ENCODE results near the gene TMED6.

TMED6 gene

DNA sequence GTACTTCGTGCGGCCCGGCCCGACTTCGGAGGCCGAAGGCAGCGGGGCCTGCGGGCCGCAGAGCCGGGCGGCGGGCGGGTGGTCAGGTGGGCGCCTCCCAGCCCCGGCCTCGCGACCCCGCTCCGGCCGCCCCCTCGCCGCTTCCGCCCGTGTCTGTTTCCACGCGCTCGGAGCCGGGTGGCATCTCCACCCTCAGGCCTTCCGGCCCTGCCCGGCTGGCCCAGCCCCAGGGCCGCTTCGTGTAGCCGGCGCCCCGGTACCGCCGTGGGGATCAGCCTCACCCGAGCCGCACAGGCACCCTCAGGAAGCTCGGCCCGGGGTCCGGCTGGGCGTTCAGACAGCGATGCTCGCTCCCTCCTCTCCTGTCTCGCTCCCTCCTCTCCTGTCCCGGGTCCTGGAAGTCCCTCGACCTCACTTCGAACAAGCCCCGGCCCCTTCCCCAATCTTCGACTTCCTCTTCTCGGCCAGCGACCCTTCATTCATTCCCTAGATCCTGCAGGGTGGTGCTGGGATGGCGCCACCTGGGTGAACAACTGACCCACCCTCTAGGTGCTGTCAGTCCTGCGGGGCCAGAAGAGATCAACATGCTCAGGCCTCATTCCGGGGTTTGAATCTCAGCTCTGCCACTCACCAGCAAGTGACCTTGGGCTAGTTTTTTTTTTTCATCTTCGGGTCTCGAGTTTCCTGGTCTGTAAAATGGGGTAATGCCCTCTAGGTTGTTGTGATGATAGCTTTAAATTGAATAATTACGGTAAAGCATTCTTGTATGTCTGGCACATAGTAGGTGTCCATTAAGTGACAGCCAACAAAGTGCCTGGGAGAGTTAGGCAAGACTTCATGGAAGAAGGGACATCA lies 39.8 kb downstream of the TMED6 start:
- Histone ChIP-seq H2AFZ (ENCODE audit: low read depth, low read length) (no peak overlapping the region), H3K9me3 (ENCODE audit: insufficient read depth, low read length) (no peaks in the 10 kb centered on the region), H3K79me2 (ENCODE audit: low read length) (peaks cover 40% of the 10 kb centered on the region), H3K4me2 (ENCODE audit: low read length) (peak overlapping the region; percentile 73), H3K9ac (ENCODE audit: low read length) (peak overlapping the region; percentile 84), H3K27ac (ENCODE audit: low read length) (peak overlapping the region; percentile 49), H3K27me3 (ENCODE audit: low read depth, low read length) (no peaks in the 10 kb centered on the region), H3K36me3 (replicated peaks; ENCODE audit: low read depth, low read length) (peaks cover 26% of the 10 kb centered on the region), H4K20me1 (ENCODE audit: insufficient read depth, low read length) (peaks cover 6% of the 10 kb centered on the region), H3K4me1 (ENCODE audit: low read length) (peaks cover 3% of the 10 kb centered on the region; the same call in 1 of the 2 replicates), H3K4me3 (ENCODE audit: low read length) (peak overlapping the region; percentile 93)
- no peak for TF ChIP-seq EZH2phosphoT487 (IDR thresholded peaks at IDR 0.05; ENCODE audit: low read depth)
- TF ChIP-seq, protein P1, sequence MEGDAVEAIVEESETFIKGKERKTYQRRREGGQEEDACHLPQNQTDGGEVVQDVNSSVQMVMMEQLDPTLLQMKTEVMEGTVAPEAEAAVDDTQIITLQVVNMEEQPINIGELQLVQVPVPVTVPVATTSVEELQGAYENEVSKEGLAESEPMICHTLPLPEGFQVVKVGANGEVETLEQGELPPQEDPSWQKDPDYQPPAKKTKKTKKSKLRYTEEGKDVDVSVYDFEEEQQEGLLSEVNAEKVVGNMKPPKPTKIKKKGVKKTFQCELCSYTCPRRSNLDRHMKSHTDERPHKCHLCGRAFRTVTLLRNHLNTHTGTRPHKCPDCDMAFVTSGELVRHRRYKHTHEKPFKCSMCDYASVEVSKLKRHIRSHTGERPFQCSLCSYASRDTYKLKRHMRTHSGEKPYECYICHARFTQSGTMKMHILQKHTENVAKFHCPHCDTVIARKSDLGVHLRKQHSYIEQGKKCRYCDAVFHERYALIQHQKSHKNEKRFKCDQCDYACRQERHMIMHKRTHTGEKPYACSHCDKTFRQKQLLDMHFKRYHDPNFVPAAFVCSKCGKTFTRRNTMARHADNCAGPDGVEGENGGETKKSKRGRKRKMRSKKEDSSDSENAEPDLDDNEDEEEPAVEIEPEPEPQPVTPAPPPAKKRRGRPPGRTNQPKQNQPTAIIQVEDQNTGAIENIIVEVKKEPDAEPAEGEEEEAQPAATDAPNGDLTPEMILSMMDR (IDR thresholded peaks at IDR 0.05; ENCODE audit: low read depth, low read length) = peak; percentile 29

DNA sequence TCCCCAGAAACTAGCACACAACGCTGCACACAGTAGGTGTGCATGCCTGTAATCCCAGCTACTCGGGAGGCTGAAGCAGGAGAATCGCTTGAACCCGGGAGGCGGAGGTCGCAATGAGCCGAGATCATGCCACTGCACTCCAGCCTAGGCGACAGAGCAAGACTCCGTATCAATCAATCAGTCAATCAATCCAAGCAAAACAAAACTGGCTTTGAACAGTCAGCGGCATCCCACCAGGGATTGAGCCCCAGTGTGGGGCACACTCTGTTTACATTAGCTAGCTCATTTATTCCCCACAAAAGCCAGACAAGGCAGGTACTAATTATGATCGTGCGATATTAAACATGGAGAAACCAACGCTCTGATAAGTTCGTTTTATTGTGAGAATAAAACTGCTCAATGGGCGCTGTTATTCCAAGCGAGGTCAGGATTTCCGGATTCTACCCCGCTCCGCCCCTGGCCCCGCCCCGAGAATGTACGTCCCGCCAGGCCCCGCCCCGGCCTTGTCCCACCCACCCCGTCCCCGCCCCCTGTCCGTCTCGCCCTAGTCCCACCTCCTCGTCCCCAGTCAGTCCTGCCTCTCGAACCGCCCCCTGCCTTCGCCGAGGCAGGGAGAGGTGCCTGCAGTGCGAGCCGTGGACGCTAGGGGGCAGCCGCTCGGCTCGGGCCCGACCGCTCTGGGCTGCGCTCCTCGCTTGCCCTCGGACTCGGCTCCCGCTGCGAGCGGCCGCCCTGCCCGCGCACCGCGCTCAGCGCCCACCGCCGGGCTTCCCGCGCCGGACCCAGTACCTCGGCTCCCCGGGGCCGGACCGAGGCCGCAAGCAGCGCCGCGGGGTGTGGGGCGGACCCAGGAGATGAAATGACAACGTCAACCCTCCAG lies 40.7 kb downstream of the TMED6 start, which contains the start of gene VPS4A:
VPS4A (plus strand) TSS at position 698 of the 880 bp plus-strand sequence; CDS start at position 860, 162 bp downstream.
- peak within 1 kb of the TSS; percentile 49 for H3K27ac ChIP-seq (ENCODE audit: low read length)

DNA sequence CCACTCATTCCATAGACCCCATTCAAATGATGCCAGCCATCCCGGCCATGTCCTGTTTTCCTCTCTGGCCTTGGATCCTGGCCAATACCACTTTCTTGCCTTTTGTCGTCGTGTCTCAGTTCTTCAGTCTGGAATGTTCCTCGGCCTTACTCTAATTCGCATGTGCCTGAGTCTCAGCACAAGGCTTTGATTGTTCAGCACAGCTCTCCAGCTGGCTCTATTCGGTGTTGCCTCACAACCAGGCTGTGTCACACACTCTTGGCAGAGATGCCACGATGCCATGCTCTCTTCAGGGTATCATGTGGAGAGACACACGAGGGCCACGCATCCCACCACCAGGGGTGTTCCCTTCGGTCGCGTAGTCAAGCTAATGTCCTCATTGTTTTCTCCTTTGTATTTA lies 42.3 kb downstream of the TMED6 start:
- H3K36me3 ChIP-seq (replicated peaks; ENCODE audit: low read depth, low read length) = peaks cover 9% of the 10 kb centered on the region
- peaks cover 6% of the 10 kb centered on the region for H4K20me1 ChIP-seq (ENCODE audit: insufficient read depth, low read length)
- H2AFZ ChIP-seq (ENCODE audit: low read depth, low read length) = no peak overlapping the region
- no peak overlapping the region for H3K27ac ChIP-seq (ENCODE audit: low read length)
- TF ChIP-seq, protein P1 (IDR thresholded peaks at IDR 0.05; ENCODE audit: low read depth, low read length) = no peak
- TF ChIP-seq EZH2phosphoT487 (IDR thresholded peaks at IDR 0.05; ENCODE audit: low read depth) = no peak
- H3K9ac ChIP-seq (ENCODE audit: low read length) = no peak overlapping the region
- no peak overlapping the region for H3K4me2 ChIP-seq (ENCODE audit: low read length)
- H3K79me2 ChIP-seq (ENCODE audit: low read length) = peaks cover 31% of the 10 kb centered on the region
- H3K27me3 ChIP-seq (ENCODE audit: low read depth, low read length) = no peaks in the 10 kb centered on the region
- H3K4me3 ChIP-seq (ENCODE audit: low read length) = no peak overlapping the region
- peaks cover 3% of the 10 kb centered on the region; the same call in 1 of the 2 replicates for H3K4me1 ChIP-seq (ENCODE audit: low read length)
- H3K9me3 ChIP-seq (ENCODE audit: insufficient read depth, low read length) = no peaks in the 10 kb centered on the region

More for the DNA sequence above, 40.7 kb downstream of the TMED6 start, which contains the start of gene VPS4A:
- H3K4me1 ChIP-seq (ENCODE audit: low read length) = peaks cover 3% of the 10 kb centered on the region; the same call in 1 of the 2 replicates
- peak within 1 kb of the TSS; percentile 84 for H3K9ac ChIP-seq (ENCODE audit: low read length)
- H3K79me2 ChIP-seq (ENCODE audit: low read length) = peaks cover 40% of the 10 kb centered on the region
- peaks cover 18% of the 10 kb centered on the region for H3K36me3 ChIP-seq (replicated peaks; ENCODE audit: low read depth, low read length)
- H3K27me3 ChIP-seq (ENCODE audit: low read depth, low read length) = no peaks in the 10 kb centered on the region
- H3K4me3 ChIP-seq (ENCODE audit: low read length) = peak within 1 kb of the TSS; percentile 93
- no peaks in the 10 kb centered on the region for H3K9me3 ChIP-seq (ENCODE audit: insufficient read depth, low read length)
- H2AFZ ChIP-seq (ENCODE audit: low read depth, low read length) = peak within 1 kb of the TSS; percentile 73; the same call in 1 of the 2 replicates
- H3K4me2 ChIP-seq (ENCODE audit: low read length) = peak within 1 kb of the TSS; percentile 82
- TF ChIP-seq EZH2phosphoT487 (IDR thresholded peaks at IDR 0.05; ENCODE audit: low read depth) = no peak
- TF ChIP-seq, protein P1 (IDR thresholded peaks at IDR 0.05; ENCODE audit: low read depth, low read length) = peak; percentile 68
- H4K20me1 ChIP-seq (ENCODE audit: insufficient read depth, low read length) = peaks cover 6% of the 10 kb centered on the region

All from OCI-LY3 (cell line).